Body of pancreas (tissue), 4 donors: ENCODE measurements around the gene VEZT.

Source experiments
- CTCF ChIP-seq, 7 experiments: fragments of 450-650 bp in 4 of 7; fragments of 200-600 bp in 3 of 7; sonication (generic) in 3 of 7; IDR thresholded peaks; one replicate each; pipeline ENCODE4 v1.5.1; 2016 to 2019; ENCODE audit warnings: antibody characterized with exemption in 7 of 7
- POLR2A ChIP-seq, 3 donors: fragments of 450-650 bp; IDR thresholded peaks; one replicate each; pipeline ENCODE4 v1.6.1; 2016; ENCODE audit warnings: antibody characterized with exemption in 3 of 3, mild to moderate bottlenecking in 2 of 3

GRCh38 chr12:95177201-95177768, 40.3 kb upstream of the VEZT start:
- TF ChIP-seq CTCF (IDR thresholded peaks at IDR 0.05) (no peak), POLR2A (IDR thresholded peaks at IDR 0.05) (no peak)
